Fibroblast of lung (primary cell): ENCODE measurements around the gene GPR101.

Experiments used
- EZH2 ChIP-seq: IDR thresholded peaks from 2 replicates; pipeline ENCODE4 v1.5.1; 2012; ENCODE audit warnings: low read length, control low read depth, mild to moderate bottlenecking; ENCODE audit errors: missing control alignments
- TF ChIP-seq, protein P1 (sequence below), 2 donors: IDR thresholded peaks in 1 of 2; conservative IDR thresholded peaks in 1 of 2; 1 replicate in 1 of 2; 2 replicates in 1 of 2; pipeline ENCODE4 v1.5.1; 2011 to 2012; ENCODE audit warnings: low read length in 2 of 2, control low read depth in 1 of 2, inconsistent platforms in 1 of 2, low read depth in 1 of 2, mild to moderate bottlenecking in 1 of 2

- TF ChIP-seq, protein P1, sequence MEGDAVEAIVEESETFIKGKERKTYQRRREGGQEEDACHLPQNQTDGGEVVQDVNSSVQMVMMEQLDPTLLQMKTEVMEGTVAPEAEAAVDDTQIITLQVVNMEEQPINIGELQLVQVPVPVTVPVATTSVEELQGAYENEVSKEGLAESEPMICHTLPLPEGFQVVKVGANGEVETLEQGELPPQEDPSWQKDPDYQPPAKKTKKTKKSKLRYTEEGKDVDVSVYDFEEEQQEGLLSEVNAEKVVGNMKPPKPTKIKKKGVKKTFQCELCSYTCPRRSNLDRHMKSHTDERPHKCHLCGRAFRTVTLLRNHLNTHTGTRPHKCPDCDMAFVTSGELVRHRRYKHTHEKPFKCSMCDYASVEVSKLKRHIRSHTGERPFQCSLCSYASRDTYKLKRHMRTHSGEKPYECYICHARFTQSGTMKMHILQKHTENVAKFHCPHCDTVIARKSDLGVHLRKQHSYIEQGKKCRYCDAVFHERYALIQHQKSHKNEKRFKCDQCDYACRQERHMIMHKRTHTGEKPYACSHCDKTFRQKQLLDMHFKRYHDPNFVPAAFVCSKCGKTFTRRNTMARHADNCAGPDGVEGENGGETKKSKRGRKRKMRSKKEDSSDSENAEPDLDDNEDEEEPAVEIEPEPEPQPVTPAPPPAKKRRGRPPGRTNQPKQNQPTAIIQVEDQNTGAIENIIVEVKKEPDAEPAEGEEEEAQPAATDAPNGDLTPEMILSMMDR (conservative IDR thresholded peaks at IDR 0.05 in 1 of 2, IDR thresholded peaks at IDR 0.05 in 1 of 2; ENCODE audit: low read depth in 1 of 2, low read length in 2 of 2): no peak
- no peak for TF ChIP-seq EZH2
These were observed 7.5 kb upstream of the GPR101 start for GRCh38 chrX:137041329-137041728.
